Urinary bladder (tissue), 4 donors: ENCODE data around the gene ALG14. TPM values are rescaled to one million over a fixed set of nuclear protein-coding genes. Genes with fewer than 3 reads are reported as not detected.

Experiments
- DNase-seq: peaks from one replicate; pipeline ENCODE4 v3.0.0-alpha.2; 2015; ENCODE audit errors: extremely low spot score
- H3K27ac ChIP-seq: one replicate; pipeline ENCODE4 v1.5.1; 2013; ENCODE audit warnings: low read depth, mild to moderate bottlenecking, moderate library complexity
- H3K36me3 ChIP-seq: one replicate; pipeline ENCODE4 v1.6.1; 2013; ENCODE audit warnings: mild to moderate bottlenecking, moderate library complexity; ENCODE audit not compliant: insufficient read depth
- H3K4me1 ChIP-seq: one replicate; pipeline ENCODE4 v1.6.1; 2013; ENCODE audit warnings: mild to moderate bottlenecking, moderate library complexity; ENCODE audit not compliant: insufficient read depth
- H3K4me3 ChIP-seq: one replicate; pipeline ENCODE4 v1.5.1; 2013; ENCODE audit warnings: low read depth, low read length
- WGBS: extraction: QIAGEN DNeasy Blood & Tissue Kit; methylation state at CpG from one replicate; pipeline ENCODE4 v1.1.7; 2013; 5-methylcytosine and 5-hydroxymethylcytosine counted together
- polyA plus RNA-seq: library from polyadenylated mRNA; stranded (reverse); fragments of 200-250 nt; gene quantifications from one replicate; pipeline ENCODE4 v1.2.3, GENCODE V29; 2013
- total RNA-seq: library from RNA; depleted of rRNA; stranded (reverse); fragments of >200 nt; gene quantifications from one replicate; pipeline ENCODE4 v1.2.3, GENCODE V29; 2014
- donor health status: healthy with polysubstance abuse.
- donor health status: healthy.

The ALG14 gene
- total and polyA plus RNA-seq, 2 donors, result 2.7 to 4.4 TPM

GRCh38 chr1:95043141-95043980, 29.4 kb downstream of the ALG14 start:
- Histone ChIP-seq H3K27ac (no peak overlapping the region), H3K4me1 (no peaks in the 10 kb centered on the region), H3K36me3 (no peaks in the 10 kb centered on the region), H3K4me3 (no peak overlapping the region)
- peak; percentile 78 for DNase-seq
- WGBS, result 31% methylated on average over 11 of the region's 11 CpGs

GRCh38 chr1:95042286-95042685, 30.5 kb downstream of the ALG14 start:
- DNase-seq, result peak; percentile 79
- Histone ChIP-seq H3K27ac (peak overlapping the region; percentile 68), H3K4me3 (no peak overlapping the region)

GRCh38 chr1:95041491-95042165, 31.1 kb downstream of the ALG14 start:
- Histone ChIP-seq H3K4me1 (no peaks in the 10 kb centered on the region), H3K27ac (peak overlapping the region; percentile 50), H3K36me3 (no peaks in the 10 kb centered on the region), H3K4me3 (no peak overlapping the region)
- no peak for DNase-seq
- WGBS, result 5% methylated on average over 2 of the region's 2 CpGs

More at GRCh38 chr1:95042286-95042685, 30.5 kb downstream of the ALG14 start:
- H3K4me1 ChIP-seq, result no peaks in the 10 kb centered on the region
- WGBS, result 23% methylated on average over 3 of the region's 3 CpGs
- no peaks in the 10 kb centered on the region for H3K36me3 ChIP-seq

- WGBS, result 94% methylated on average over 2 of the region's 2 CpGs
Measured at GRCh38 chr1:95040032-95040525, 32.7 kb downstream of the ALG14 start.

GRCh38 chr1:95039360-95040031, 33.3 kb downstream of the ALG14 start:
- WGBS, result 78% methylated on average over 12 of the region's 12 CpGs
- Histone ChIP-seq H3K27ac (no peak overlapping the region), H3K4me1 (no peaks in the 10 kb centered on the region), H3K36me3 (no peaks in the 10 kb centered on the region), H3K4me3 (no peak overlapping the region)
- no peak for DNase-seq

More at GRCh38 chr1:95040032-95040525, 32.7 kb downstream of the ALG14 start:
- no peaks in the 10 kb centered on the region for H3K36me3 ChIP-seq
- DNase-seq, result no peak
- no peak overlapping the region for H3K4me3 ChIP-seq
- H3K4me1 ChIP-seq, result no peaks in the 10 kb centered on the region
- no peak overlapping the region for H3K27ac ChIP-seq

- Histone ChIP-seq H3K4me3 (no peak overlapping the region), H3K27ac (no peak overlapping the region), H3K36me3 (no peaks in the 10 kb centered on the region), H3K4me1 (no peaks in the 10 kb centered on the region)
- 85% methylated on average over 1 of the region's 1 CpG for WGBS
- no peak for DNase-seq
Measured at GRCh38 chr1:95035536-95035935, 37.2 kb downstream of the ALG14 start.

- DNase-seq, result no peak
- no peak overlapping the region for H3K27ac ChIP-seq
- no peaks in the 10 kb centered on the region for H3K4me1 ChIP-seq
- no peaks in the 10 kb centered on the region for H3K36me3 ChIP-seq
- 86% methylated on average over 1 of the region's 1 CpG for WGBS
- H3K4me3 ChIP-seq, result no peak overlapping the region
Measured at GRCh38 chr1:95034506-95034905, 38.2 kb downstream of the ALG14 start.

- Histone ChIP-seq H3K4me3 (no peak overlapping the region), H3K4me1 (no peaks in the 10 kb centered on the region), H3K27ac (no peak overlapping the region), H3K36me3 (no peaks in the 10 kb centered on the region)
- DNase-seq, result no peak
Measured at GRCh38 chr1:95033843-95034242, 38.9 kb downstream of the ALG14 start.

GRCh38 chr1:95029532-95029931, 43.2 kb downstream of the ALG14 start:
- no peaks in the 10 kb centered on the region for H3K36me3 ChIP-seq
- H3K4me1 ChIP-seq, result no peaks in the 10 kb centered on the region
- no peak overlapping the region for H3K4me3 ChIP-seq
- DNase-seq, result no peak
- H3K27ac ChIP-seq, result no peak overlapping the region

- Histone ChIP-seq H3K36me3 (no peaks in the 10 kb centered on the region), H3K4me3 (no peak overlapping the region), H3K4me1 (no peaks in the 10 kb centered on the region), H3K27ac (no peak overlapping the region)
- DNase-seq, result no peak
Measured at GRCh38 chr1:95028954-95029353, 43.8 kb downstream of the ALG14 start.

GRCh38 chr1:95027046-95027445, 45.7 kb downstream of the ALG14 start:
- Histone ChIP-seq H3K4me3 (no peak overlapping the region), H3K4me1 (no peaks in the 10 kb centered on the region), H3K27ac (no peak overlapping the region), H3K36me3 (no peaks in the 10 kb centered on the region)
- WGBS, result 82% methylated on average over 4 of the region's 4 CpGs
- no peak for DNase-seq

- Histone ChIP-seq H3K4me1 (no peaks in the 10 kb centered on the region), H3K27ac (no peak overlapping the region), H3K36me3 (no peaks in the 10 kb centered on the region), H3K4me3 (no peak overlapping the region)
- DNase-seq, result no peak
- 60% methylated on average over 3 of the region's 3 CpGs for WGBS
Measured at GRCh38 chr1:95023399-95024043, 49.2 kb downstream of the ALG14 start.

- Histone ChIP-seq H3K4me3 (no peak overlapping the region), H3K36me3 (no peaks in the 10 kb centered on the region), H3K27ac (no peak overlapping the region), H3K4me1 (no peaks in the 10 kb centered on the region)
- no peak for DNase-seq
Measured at GRCh38 chr1:95022644-95022926, 50.2 kb downstream of the ALG14 start.
